GM19025 (cell line): ENCODE results near the gene CEACAM3.
"Not testable (repeated sequence)": the region's sequence is repeated elsewhere in the genome, so short reads cannot be mapped to it uniquely, and the experiment has no call there.

Source experiments
- ATAC-seq: cut with Tn5 transposase; IDR thresholded peaks from one replicate; pipeline ENCODE4 v1.9.1; 2021; ENCODE audit warnings: mild to moderate bottlenecking, low read depth, moderate library complexity; ENCODE audit not compliant: unreplicated experiment

Gene CEACAM3

GRCh38 chr19:41796362-41796761 is at the start of gene CEACAM3:
Gene CEACAM3, plus strand, starts transcription at chr19:41796587. Its CDS starts 91 bp downstream, at chr19:41796678.
- no peak for ATAC-seq

GRCh38 chr19:41746593-41747227 is 49.7 kb upstream of the CEACAM3 start:
- no peak for ATAC-seq

DNA sequence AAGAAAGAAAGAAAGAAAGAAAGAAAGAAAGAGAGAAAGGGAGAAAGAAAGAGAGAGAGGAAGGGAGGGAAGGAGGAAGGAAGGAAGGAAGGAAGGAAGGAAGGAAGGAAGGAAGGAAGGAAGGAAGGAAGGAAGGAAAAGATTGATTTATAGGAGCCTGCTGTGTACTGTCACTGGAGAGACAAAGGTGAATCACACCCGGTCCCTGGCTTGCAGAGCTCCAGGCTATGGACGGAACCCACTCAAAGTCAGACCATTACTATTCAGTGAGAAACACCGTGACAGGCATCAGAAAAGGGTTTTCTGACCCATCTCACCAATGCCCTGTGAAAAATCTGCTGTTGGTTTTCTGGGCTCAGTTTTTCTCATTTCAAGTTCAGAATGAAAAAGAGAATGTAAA is 48.4 kb upstream of the CEACAM3 start:
- no peak for ATAC-seq

DNA sequence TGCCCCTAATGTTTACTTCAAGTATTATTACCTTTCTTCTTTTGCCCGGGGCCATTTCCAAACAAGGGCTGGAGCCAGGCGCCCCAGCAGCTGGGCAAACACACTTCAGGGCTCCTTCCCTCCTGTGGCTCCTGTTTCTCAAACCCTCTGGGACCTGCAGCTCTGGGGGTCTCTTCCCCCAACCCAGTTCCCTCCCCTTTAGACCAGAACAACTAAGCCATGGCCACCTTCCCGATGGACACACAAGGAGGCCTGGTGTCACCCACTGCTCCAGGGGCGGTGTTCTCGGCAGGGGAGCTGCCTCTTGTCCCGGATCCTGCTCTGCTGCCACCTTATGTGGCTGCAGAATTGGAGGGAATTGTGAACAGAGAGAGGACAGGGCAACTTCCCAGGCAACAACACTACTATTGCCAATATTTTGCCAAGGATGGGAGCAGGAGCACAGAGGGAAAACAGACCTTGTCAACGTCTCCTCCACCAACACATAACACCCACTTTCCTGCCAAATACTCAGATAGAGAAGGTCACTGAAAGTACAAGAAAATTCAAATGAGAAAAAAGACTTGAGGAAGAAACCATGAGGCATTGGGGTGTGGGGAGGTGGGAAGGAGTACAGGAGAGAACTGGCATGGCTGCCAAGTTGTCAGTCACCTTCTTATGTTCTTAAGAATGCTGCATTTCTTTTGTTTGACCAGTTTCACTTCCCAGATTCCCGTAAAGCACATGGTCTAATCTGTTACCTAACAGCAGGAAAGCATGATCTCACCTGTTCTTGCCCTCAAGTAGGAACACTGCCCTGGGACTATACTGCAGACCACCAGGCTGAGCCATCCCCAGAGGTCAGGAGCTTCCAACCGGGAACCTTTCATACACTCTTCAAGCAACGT is 45.9 kb upstream of the CEACAM3 start:
- not testable (repeated sequence) for ATAC-seq

- ATAC-seq = no peak
Measured at GRCh38 chr19:41753159-41753558, 43.2 kb upstream of the CEACAM3 start.

- no peak for ATAC-seq
Measured at GRCh38 chr19:41753936-41754529, 42.4 kb upstream of the CEACAM3 start.

- ATAC-seq = no peak
Measured at GRCh38 chr19:41755328-41755913, 41.0 kb upstream of the CEACAM3 start, which contains the start of gene CEACAM6. Gene CEACAM6, plus strand, starts transcription at chr19:41755530. Its CDS starts 109 bp downstream, at chr19:41755639.

DNA sequence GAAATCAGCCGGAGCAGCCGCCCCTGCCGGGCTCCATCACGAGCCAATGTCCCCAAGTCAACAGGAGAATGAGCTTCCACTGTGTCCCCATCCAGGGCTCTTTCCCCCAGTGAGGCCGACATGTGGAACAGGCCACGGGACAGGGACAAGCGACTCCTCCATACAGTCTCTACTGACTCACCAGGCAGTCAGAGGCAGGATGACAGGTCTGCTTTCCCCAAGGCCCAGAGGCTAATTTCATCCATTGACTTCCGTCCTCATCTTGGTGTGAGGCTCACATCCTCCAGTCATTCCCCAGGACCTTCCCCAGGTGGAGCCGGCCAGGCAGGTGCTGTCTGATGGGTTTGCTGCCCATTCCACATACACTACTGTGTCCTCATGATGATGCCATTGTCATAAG is 37.5 kb upstream of the CEACAM3 start:
- no peak for ATAC-seq

DNA sequence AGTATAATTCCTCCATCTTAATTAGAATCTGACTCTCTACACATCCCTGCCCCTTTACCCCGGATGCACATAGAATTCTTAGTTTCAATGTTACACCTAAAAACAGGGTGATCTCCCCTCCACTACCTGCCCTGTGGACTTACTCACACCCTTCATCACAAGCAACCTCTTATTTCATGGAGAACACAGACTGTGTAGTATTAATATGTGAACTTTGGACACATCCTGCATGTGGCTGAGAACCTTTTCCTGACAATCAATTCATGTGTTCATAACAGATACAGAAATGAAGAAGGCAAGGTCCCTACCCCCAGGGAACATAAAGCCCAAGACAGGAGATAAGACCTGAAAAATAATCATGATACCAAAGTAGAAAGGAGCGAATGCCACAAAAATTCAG is 29.3 kb upstream of the CEACAM3 start:
- no peak for ATAC-seq

DNA sequence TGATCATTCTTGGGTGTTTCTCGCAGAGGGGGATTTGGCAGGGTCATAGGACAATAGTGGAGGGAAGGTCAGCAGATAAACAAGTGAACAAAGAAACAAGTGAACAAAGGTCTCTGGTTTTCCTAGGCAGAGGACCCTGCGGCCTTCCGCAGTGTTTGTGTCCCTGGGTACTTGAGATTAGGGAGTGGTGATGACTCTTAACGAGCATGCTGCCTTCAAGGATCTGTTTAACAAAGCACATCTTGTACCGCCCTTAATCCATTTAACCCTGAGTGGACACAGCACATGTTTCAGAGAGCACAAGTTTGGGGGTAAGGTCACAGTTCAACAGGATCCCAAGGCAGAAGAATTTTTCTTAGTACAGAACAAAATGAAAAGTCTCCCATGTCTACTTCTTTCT is 28.3 kb upstream of the CEACAM3 start:
- ATAC-seq = not testable (repeated sequence)

DNA sequence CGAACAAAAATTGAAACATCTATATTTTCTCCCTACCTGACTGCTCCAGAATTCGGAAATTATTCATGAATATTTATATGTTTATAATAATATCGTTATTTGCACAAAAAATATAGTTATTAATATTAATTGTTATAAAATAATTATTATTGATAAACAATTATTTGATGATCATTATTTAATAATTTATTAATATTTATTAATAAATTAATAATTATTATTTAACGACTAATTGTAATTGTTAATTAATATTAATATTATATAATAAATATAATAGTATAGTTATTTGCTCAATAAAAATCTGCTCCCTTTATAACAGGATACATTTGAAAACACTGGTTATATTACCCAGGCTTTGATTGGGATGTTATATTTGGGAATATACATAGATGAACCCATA is 26.8 kb upstream of the CEACAM3 start:
- no peak for ATAC-seq

GRCh38 chr19:41771410-41771809 is 25.0 kb upstream of the CEACAM3 start:
- ATAC-seq = no peak

GRCh38 chr19:41774515-41774980 is 21.8 kb upstream of the CEACAM3 start:
- no peak for ATAC-seq

DNA sequence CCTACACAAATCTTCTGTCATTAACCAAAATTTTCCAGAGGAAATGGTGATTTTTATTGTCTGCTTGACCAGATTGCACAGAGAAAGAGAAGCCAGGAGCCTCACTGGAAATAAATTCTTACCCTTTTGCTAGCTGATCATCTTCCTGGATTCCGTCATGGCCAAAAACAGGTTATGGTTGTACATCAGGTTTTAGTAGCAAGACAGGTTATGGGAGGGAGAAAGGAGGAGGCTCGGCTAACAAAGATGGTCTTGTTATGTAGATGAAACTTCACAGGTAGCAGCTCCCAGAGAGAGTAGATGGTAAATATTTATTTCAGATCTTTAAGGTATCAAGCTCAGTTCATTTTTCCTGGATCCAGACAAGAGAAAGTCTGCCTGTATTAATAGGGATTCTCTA is 19.7 kb upstream of the CEACAM3 start:
- no peak for ATAC-seq

- no peak for ATAC-seq
Measured at GRCh38 chr19:41783612-41784011, 12.8 kb upstream of the CEACAM3 start.

DNA sequence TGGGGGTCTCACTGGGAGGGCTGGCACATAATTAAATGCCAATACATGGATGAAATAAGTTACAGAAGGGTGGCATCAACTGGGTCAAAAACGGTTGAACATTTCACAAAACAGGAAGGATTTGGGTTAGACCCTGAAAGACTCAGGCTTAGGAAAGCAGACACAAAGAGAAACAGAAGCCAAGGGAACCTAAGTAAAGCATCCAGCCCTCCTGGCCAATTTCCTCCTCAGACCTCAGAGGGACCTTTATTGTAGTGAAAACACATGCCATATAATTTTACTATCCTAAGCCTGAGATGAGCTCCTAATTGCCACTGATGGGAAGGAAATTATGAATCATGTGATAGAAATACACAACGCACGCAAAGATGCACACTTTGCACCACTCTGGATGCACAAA is 12.1 kb upstream of the CEACAM3 start:
- no peak for ATAC-seq

- ATAC-seq = no peak
Measured at GRCh38 chr19:41784743-41785142, 11.6 kb upstream of the CEACAM3 start.

DNA sequence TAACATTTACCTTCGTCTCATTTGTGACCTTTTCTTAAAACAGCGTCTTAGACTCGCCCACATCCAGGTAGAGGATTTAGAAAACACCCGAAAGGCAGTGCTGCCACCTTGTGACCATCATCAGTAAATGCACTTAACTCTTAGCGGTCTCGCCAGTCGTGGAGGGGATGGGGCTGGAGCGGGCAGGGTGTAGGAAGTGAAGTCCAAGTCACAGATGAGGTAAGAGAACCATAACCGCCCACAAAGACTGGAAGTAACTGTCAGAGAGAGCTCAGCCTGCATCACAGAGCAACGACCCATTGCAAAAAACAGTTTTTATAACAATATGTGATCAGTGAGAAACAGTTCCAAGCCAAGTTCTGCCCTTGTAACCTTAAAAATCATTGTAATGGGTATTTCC is 10.7 kb upstream of the CEACAM3 start:
- ATAC-seq = no peak

DNA sequence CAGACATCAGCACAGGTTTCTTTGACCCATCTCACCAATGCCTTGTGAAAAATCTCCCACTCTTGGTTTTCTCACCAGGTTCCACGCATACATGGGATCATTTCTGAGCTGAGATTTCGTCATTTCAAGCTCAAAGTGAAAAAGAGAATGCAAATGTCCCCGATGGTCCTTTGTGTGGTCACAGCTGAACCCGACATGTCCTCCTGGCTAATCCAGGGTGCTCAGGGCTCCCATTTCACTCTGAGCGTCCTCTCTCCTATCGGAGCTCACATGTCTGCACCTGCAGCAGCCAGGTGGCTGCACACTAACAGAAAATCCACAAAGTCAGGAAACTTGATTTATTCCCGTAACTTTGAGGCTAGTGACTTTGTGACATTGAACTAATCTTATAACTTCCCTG is 9.3 kb upstream of the CEACAM3 start:
- ATAC-seq = no peak

DNA sequence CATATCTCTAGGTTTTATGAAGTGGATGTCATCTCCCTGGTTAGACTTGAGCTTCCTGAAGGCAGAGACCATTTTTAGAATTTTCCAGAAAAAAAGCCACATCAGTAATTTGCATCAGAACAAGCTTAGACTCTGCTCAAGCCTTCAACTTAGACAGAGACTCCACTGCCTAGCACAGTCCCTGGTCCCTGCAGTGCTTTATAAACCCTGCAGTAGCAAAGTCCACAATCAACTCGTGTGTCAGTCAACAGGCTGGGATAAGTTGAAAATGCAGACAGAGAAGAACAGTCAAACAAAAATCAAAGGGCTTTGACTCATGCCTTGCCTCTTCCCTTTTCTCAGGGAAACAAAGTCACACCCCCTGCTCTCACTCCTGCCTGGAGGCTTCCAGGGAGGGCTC is 7.9 kb upstream of the CEACAM3 start:
- ATAC-seq = not testable (repeated sequence)

DNA sequence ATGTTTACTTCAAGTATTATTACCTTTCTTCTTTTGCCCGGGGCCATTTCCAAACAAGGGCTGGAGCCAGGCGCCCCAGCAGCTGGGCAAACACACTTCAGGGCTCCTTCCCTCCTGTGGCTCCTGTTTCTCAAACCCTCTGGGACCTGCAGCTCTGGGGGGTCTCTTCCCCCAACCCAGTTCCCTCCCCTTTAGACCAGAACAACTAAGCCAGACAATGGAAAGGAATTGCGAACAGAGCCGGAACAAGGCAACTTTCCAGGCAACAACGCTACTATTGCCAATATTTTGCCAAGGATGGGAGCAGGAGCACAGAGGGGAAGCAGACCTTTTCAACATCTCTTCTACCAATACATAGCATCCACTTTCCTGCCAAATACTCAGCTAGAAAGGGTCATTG is 7.3 kb upstream of the CEACAM3 start:
- not testable (repeated sequence) for ATAC-seq
